Activated T-helper 2 cell treated with anti-CD3 and anti-CD28 coated beads, Interferon-gamma antibody, Interleukin-2, Interleukin-4, amounts not matched to agents 10 μg/mL and 5 μg/mL and 100 μg/mL, durations not matched to agents 14 hours and 24 hours and 36 hours (primary cell): ENCODE results near the gene FRG2. TPM values are rescaled to one million over a fixed set of nuclear protein-coding genes. Genes with fewer than 3 reads are reported as not detected.
"Not testable (repeated sequence)": the region's sequence is repeated elsewhere in the genome, so short reads cannot be mapped to it uniquely, and the experiment has no call there.

Experiments
- DNase-seq: peaks from one replicate; pipeline ENCODE4 v3.0.0; 2021; ENCODE audit warnings: low spot score
- H3K27ac Mint-ChIP-seq: one replicate; pipeline ENCODE4 v1.8.0; 2021; ENCODE audit warnings: mixed read lengths
- H3K27me3 Mint-ChIP-seq: one replicate; pipeline ENCODE4 v1.8.0; 2021; ENCODE audit warnings: low read depth, mixed read lengths
- H3K36me3 Mint-ChIP-seq: one replicate; pipeline ENCODE4 v1.8.0; 2021; ENCODE audit warnings: low read depth, mixed read lengths
- H3K4me1 Mint-ChIP-seq: one replicate; pipeline ENCODE4 v1.8.0; 2021; ENCODE audit warnings: low read depth, mixed read lengths
- H3K4me3 Mint-ChIP-seq: one replicate; pipeline ENCODE4 v1.8.0; 2021; ENCODE audit warnings: low read depth, mild to moderate bottlenecking, moderate library complexity, mixed read lengths
- H3K9me3 Mint-ChIP-seq: one replicate; pipeline ENCODE4 v1.8.0; 2021; ENCODE audit warnings: mixed read lengths
- intact Hi-C: fragments of 100-400 bp; cut with micrococcal nuclease; formaldehyde crosslinking; loops from one replicate; pipeline ENCODE4 v1.15.1; 2023
- total RNA-seq: library from RNA; stranded (reverse); gene quantifications from 2 replicates; pipeline ENCODE4 v1.2.3, GENCODE V29; 2022

Gene FRG2
- total RNA-seq = not detected in 2 replicates

- H3K4me1 Mint-ChIP-seq, DNase-seq, H3K27me3 Mint-ChIP-seq, H3K9me3 Mint-ChIP-seq, H3K27ac Mint-ChIP-seq, H3K36me3 Mint-ChIP-seq, H3K4me3 Mint-ChIP-seq, intact Hi-C loops: not testable (repeated sequence)
Observed at GRCh38 chr4:190027156-190027555, at the start of gene FRG2. TSS of gene FRG2 (minus strand) at chr4:190027256. CDS start at chr4:190027204, 52 bp downstream.

GRCh38 chr4:190068351-190068750 lies 41.3 kb upstream of the FRG2 start:
- H3K4me3 Mint-ChIP-seq, H3K27me3 Mint-ChIP-seq, H3K36me3 Mint-ChIP-seq, H3K9me3 Mint-ChIP-seq, H3K4me1 Mint-ChIP-seq, DNase-seq, H3K27ac Mint-ChIP-seq, intact Hi-C loops: not testable (repeated sequence)

- intact Hi-C loops, H3K36me3 Mint-ChIP-seq, H3K27ac Mint-ChIP-seq, H3K27me3 Mint-ChIP-seq, DNase-seq, H3K4me3 Mint-ChIP-seq, H3K4me1 Mint-ChIP-seq, H3K9me3 Mint-ChIP-seq: not testable (repeated sequence)
Observed at GRCh38 chr4:190064805-190065204, 37.7 kb upstream of the FRG2 start.

- H3K4me1 Mint-ChIP-seq, H3K36me3 Mint-ChIP-seq, H3K4me3 Mint-ChIP-seq, H3K9me3 Mint-ChIP-seq, DNase-seq, H3K27ac Mint-ChIP-seq, intact Hi-C loops, H3K27me3 Mint-ChIP-seq: not testable (repeated sequence)
Observed at GRCh38 chr4:190064342-190064741, 37.3 kb upstream of the FRG2 start, which contains the start of gene DBET. TSS of gene DBET (plus strand) at chr4:190064502.

GRCh38 chr4:190058997-190059396 lies 31.9 kb upstream of the FRG2 start:
- DNase-seq, H3K27ac Mint-ChIP-seq, H3K4me1 Mint-ChIP-seq, H3K27me3 Mint-ChIP-seq, H3K4me3 Mint-ChIP-seq, intact Hi-C loops, H3K9me3 Mint-ChIP-seq, H3K36me3 Mint-ChIP-seq: not testable (repeated sequence)

GRCh38 chr4:190049378-190050239 lies 22.6 kb upstream of the FRG2 start:
- H3K27me3 Mint-ChIP-seq, H3K36me3 Mint-ChIP-seq, H3K9me3 Mint-ChIP-seq, H3K27ac Mint-ChIP-seq, DNase-seq, intact Hi-C loops, H3K4me1 Mint-ChIP-seq, H3K4me3 Mint-ChIP-seq: not testable (repeated sequence)

GRCh38 chr4:190047627-190048026 lies 20.6 kb upstream of the FRG2 start:
- H3K27me3 Mint-ChIP-seq, H3K27ac Mint-ChIP-seq, intact Hi-C loops, DNase-seq, H3K4me1 Mint-ChIP-seq, H3K36me3 Mint-ChIP-seq, H3K4me3 Mint-ChIP-seq, H3K9me3 Mint-ChIP-seq: not testable (repeated sequence)

- H3K4me3 Mint-ChIP-seq, H3K27ac Mint-ChIP-seq, H3K9me3 Mint-ChIP-seq, DNase-seq, H3K27me3 Mint-ChIP-seq, H3K36me3 Mint-ChIP-seq, intact Hi-C loops, H3K4me1 Mint-ChIP-seq: not testable (repeated sequence)
Observed at GRCh38 chr4:190040873-190041272, 13.8 kb upstream of the FRG2 start.

- intact Hi-C loops, H3K27ac Mint-ChIP-seq, H3K9me3 Mint-ChIP-seq, H3K36me3 Mint-ChIP-seq, H3K4me1 Mint-ChIP-seq, H3K4me3 Mint-ChIP-seq: not testable (repeated sequence)
- DNase-seq = peak; percentile 11
- H3K27me3 Mint-ChIP-seq = peaks cover 15% of the 10 kb centered on the region
Observed at GRCh38 chr4:190037704-190038388, 10.8 kb upstream of the FRG2 start.

- H3K27ac Mint-ChIP-seq, DNase-seq, H3K4me3 Mint-ChIP-seq, H3K9me3 Mint-ChIP-seq, intact Hi-C loops, H3K4me1 Mint-ChIP-seq, H3K36me3 Mint-ChIP-seq: not testable (repeated sequence)
- H3K27me3 Mint-ChIP-seq = peaks cover 10% of the 10 kb centered on the region
Observed at GRCh38 chr4:190031264-190031663, 4.2 kb upstream of the FRG2 start.

GRCh38 chr4:190022614-190023281 lies 4.3 kb downstream of the FRG2 start:
- H3K9me3 Mint-ChIP-seq, intact Hi-C loops, H3K27ac Mint-ChIP-seq, H3K36me3 Mint-ChIP-seq, DNase-seq: not testable (repeated sequence)
- peaks cover 34% of the 10 kb centered on the region for H3K27me3 Mint-ChIP-seq
- H3K4me1 Mint-ChIP-seq = peaks cover 11% of the 10 kb centered on the region
- H3K4me3 Mint-ChIP-seq = peak overlapping the region; percentile 64

GRCh38 chr4:190021973-190022372 lies 5.1 kb downstream of the FRG2 start:
- Mint-ChIP-seq H3K4me1 (peaks cover 11% of the 10 kb centered on the region), H3K27me3 (peaks cover 38% of the 10 kb centered on the region)
- H3K27ac Mint-ChIP-seq, H3K9me3 Mint-ChIP-seq, H3K4me3 Mint-ChIP-seq, H3K36me3 Mint-ChIP-seq, DNase-seq, intact Hi-C loops: not testable (repeated sequence)
